Mucosa of descending colon (tissue), 3 donors: ENCODE results near the gene APC2. TPM values are rescaled to one million over a fixed set of nuclear protein-coding genes. Genes with fewer than 3 reads are reported as not detected.
"Not testable (repeated sequence)": the region's sequence is repeated elsewhere in the genome, so short reads cannot be mapped to it uniquely, and the experiment has no call there.

Experiments
- ATAC-seq: fragments of 200-7000 bp; cut with Tn5 transposase; one replicate; pipeline ENCODE4 v1.9.1; 2020; ENCODE audit warnings: mild to moderate bottlenecking, moderate library complexity
- DNase-seq, 3 donors: peaks; one replicate each; pipeline ENCODE4 v3.0.0-alpha.2; 2020
- H3K36me3 ChIP-seq: fragments of 200-600 bp; one replicate; pipeline ENCODE4 v1.8.0; 2021; ENCODE audit warnings: low read depth, mild to moderate bottlenecking
- H3K4me1 ChIP-seq: fragments of 200-600 bp; one replicate; pipeline ENCODE4 v1.8.0; 2021; ENCODE audit warnings: low read depth, mild to moderate bottlenecking
- H3K4me3 ChIP-seq: fragments of 200-600 bp; one replicate; pipeline ENCODE4 v1.8.0; 2021; ENCODE audit warnings: mild to moderate bottlenecking
- H3K9me3 ChIP-seq: fragments of 200-600 bp; one replicate; pipeline ENCODE4 v1.8.0; 2021; ENCODE audit warnings: mild to moderate bottlenecking
- intact Hi-C, 2 donors: fragments of 100-400 bp; cut with DNase I in 1 of 2; cut with micrococcal nuclease in 1 of 2; formaldehyde crosslinking; loops; one replicate each; pipeline versions ENCODE4 v1.11.0 to v1.11.1; 2022; cut with DNase I, micrococcal nuclease
- total RNA-seq, 3 donors: library from RNA; stranded (reverse); fragmentation: NEBNext Ultra II Directional in 2 of 3; extraction: Animal tissue kit (Norgen Biotek cat#: 25700) in 2 of 3; gene quantifications; one replicate each; pipeline versions ENCODE4 v1.2.1 to v1.2.4, GENCODE V29; 2021 to 2023
- TF ChIP-seq, protein P1 (sequence below): fragments of 200-600 bp; IDR thresholded peaks from one replicate; pipeline ENCODE4 v1.8.0; 2022; ENCODE audit warnings: antibody characterized with exemption, mild to moderate bottlenecking
- donor health status: DM: no; HTN: no; CAD: no; lungs with moderate emphysema.
- donor health status: DM: no; HTN: no; CAD: no.
- donor health status: DM: no; HTN: yes; CAD: no.

The APC2 gene
- total RNA-seq, 3 donors from 2014 or later, result 0.23 to 5.9 (median 0.24) TPM

DNA sequence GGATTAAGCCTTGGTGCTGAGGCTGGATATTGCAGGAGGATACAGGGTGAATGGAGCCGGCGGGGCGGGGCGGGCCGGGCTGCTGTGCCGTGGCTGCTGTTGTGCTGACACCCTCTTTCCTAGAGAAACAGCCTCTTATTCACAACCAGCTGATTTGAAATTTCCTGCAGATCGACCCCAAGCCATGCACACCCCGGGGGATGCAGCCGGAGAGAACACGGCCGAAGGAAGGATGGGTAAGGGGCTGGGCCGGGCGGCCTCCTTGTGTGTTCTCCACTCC lies 31.5 kb upstream of the APC2 start:
- H3K9me3 ChIP-seq, result no peaks in the 10 kb centered on the region
- peaks cover 21% of the 10 kb centered on the region for H3K4me1 ChIP-seq
- DNase-seq (no peak), ATAC-seq (no peak)
- intact Hi-C loops, result no loop called here
- H3K4me3 ChIP-seq, result no peak overlapping the region
- TF ChIP-seq, protein P1, sequence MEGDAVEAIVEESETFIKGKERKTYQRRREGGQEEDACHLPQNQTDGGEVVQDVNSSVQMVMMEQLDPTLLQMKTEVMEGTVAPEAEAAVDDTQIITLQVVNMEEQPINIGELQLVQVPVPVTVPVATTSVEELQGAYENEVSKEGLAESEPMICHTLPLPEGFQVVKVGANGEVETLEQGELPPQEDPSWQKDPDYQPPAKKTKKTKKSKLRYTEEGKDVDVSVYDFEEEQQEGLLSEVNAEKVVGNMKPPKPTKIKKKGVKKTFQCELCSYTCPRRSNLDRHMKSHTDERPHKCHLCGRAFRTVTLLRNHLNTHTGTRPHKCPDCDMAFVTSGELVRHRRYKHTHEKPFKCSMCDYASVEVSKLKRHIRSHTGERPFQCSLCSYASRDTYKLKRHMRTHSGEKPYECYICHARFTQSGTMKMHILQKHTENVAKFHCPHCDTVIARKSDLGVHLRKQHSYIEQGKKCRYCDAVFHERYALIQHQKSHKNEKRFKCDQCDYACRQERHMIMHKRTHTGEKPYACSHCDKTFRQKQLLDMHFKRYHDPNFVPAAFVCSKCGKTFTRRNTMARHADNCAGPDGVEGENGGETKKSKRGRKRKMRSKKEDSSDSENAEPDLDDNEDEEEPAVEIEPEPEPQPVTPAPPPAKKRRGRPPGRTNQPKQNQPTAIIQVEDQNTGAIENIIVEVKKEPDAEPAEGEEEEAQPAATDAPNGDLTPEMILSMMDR, result no peak
- H3K36me3 ChIP-seq, result peaks cover 18% of the 10 kb centered on the region

DNA sequence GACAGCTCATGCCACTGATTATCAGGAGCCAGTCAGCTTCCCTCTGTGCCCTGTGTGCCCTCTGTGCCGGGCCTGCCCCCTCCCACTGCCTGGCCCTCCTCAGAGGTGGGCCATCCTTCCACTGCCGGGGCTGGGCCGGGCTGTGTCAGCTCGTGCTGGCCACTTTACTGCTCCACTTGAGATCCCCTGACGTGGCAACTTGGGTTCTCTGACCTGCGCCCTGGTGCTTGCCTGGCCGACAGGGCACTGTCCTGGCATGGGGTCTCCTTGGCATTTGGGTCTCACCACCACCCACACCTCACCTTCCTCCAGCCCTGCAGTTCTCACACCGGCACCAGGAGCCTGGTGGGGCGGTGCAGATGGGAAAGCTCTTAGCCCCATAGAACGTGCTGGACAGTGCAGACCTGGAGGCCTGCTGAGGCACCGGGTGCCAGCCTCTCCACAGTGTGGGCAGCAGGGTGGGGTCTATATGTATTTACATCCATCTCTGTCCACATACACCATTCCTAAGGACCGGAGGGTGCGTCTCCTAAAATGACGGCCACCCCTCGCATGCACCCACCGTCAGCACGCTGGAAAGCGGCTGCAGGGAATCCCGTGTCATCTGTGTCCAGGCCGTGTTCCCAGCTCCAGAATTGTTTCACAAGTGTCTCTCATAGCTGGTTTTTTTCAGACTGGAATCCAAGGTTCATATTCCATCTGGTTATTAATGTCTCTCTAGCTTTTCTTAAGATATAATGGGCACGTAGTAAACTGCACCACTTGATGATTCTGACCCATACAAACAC lies 30.8 kb upstream of the APC2 start:
- H3K9me3 ChIP-seq, result no peaks in the 10 kb centered on the region
- no peak for DNase-seq
- intact Hi-C loops, result no loop called here
- no peak for ATAC-seq
- H3K4me1 ChIP-seq, result peaks cover 21% of the 10 kb centered on the region
- TF ChIP-seq, protein P1, result no peak
- H3K36me3 ChIP-seq, result peaks cover 18% of the 10 kb centered on the region
- no peak overlapping the region for H3K4me3 ChIP-seq

DNA sequence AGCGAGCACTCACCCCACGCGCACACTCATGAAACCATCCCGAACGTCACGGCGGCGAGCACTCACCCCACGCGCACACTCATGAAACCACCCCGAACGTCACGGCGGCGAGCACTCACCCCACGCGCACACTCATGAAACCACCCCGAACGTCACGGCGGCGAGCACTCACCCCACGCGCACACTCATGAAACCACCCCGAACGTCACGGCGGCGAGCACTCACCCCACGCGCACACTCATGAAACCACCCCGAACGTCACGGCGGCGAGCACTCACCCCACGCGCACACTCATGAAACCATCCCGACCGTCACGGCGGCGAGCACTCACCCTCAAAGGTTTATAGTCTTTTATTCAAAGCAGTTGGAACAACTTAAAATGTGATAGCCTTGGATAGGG lies 29.8 kb upstream of the APC2 start:
- H3K4me3 ChIP-seq, ATAC-seq, intact Hi-C loops, H3K9me3 ChIP-seq, DNase-seq: not testable (repeated sequence)
- H3K36me3 ChIP-seq, result peaks cover 18% of the 10 kb centered on the region
- H3K4me1 ChIP-seq, result peaks cover 14% of the 10 kb centered on the region

DNA sequence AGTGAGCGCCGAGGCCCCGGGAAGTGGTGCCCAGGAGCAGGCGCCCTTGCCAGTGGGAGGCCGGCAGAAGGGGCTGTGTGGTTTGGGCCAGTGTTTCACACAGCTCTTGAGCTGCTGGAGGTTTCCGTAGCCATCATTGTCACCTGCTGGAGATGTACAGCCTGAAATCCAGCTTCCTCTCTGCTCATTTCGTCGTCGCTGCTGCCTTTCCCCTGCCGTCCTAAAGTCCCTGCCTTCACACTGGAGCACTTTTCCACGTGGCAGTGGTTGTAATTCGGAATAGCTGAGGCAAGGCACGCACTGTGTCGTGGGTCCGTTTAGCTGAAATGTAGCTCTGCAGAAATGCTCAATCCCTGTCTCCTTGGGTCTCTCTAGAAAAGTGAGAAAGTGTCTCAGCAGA lies 29.3 kb upstream of the APC2 start:
- peaks cover 18% of the 10 kb centered on the region for H3K36me3 ChIP-seq
- no peaks in the 10 kb centered on the region for H3K9me3 ChIP-seq
- TF ChIP-seq, protein P1, result no peak
- DNase-seq, result no peak
- H3K4me3 ChIP-seq, result no peak overlapping the region
- intact Hi-C loops, result no loop called here
- peaks cover 11% of the 10 kb centered on the region for H3K4me1 ChIP-seq
- ATAC-seq, result no peak

DNA sequence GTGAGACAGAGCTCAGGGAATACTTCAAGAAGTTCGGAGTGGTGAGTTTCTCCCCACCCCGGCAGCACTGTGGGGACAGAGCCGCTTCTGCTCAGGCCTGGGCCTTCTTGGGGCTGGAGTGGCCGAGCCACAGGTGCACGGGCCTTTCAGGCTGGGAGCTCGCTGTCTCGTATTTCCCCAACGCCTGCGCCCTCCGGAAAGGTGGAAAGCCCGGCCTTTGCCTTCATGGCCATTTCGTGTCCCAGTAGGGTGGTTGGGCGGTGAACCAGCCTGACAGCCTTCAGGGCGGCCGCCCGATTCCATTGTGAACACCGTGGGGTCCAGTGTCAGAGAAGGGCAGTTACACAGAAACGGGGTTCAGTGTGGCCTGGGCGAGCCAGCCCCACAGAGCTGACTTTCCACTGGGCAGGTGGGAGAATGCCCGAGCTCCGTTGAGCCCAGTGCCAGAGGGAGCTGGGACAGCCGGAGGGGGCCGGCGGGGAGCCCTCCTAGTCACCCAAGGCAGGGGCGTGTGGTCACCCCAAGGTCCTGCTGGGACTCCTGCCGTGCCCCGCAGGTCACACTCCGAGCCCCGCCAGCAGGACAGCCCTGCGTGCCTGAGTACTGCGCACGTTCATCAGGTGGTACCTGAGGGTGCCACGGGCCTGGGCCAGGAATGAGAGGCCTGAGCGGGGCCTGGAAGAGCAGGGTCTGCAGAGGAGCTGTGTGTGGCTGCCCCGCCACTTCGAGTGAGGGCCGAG lies 28.5 kb upstream of the APC2 start:
- TF ChIP-seq, protein P1, result no peak
- DNase-seq (peak in 1 of 3 donors; percentile 45), ATAC-seq (no peak)
- peaks cover 18% of the 10 kb centered on the region for H3K36me3 ChIP-seq
- intact Hi-C loops, result no loop called here
- peaks cover 3% of the 10 kb centered on the region for H3K4me1 ChIP-seq
- no peak overlapping the region for H3K4me3 ChIP-seq
- H3K9me3 ChIP-seq, result no peaks in the 10 kb centered on the region

DNA sequence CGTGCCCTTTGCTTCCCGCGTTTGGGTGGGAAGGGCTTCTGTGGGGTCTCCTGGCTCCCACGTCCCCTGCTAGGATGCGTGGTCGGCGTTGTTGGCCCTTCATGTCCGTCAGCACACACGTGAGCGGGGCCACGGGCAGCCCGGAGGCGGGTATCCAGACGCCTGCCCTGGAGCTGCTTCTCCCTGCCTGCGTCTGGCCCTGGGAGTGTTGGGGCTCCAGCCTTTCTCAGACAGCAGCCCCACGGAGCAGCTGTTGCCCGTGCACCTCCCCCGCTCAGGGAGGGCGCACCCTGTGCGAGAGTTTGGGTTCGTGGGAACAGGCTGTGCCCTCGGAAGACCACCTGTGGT lies 28.0 kb upstream of the APC2 start:
- TF ChIP-seq, protein P1, result no peak
- ATAC-seq, result no peak
- DNase-seq, result peak in 1 of 3 donors; percentile 41
- H3K36me3 ChIP-seq, result peaks cover 18% of the 10 kb centered on the region
- H3K4me3 ChIP-seq, result no peak overlapping the region
- H3K9me3 ChIP-seq, result no peaks in the 10 kb centered on the region
- H3K4me1 ChIP-seq, result no peaks in the 10 kb centered on the region
- intact Hi-C loops, result no loop called here
